Astrocyte of the spinal cord (primary cell): ENCODE data around the gene AKAP8L.

Source experiments
- DNase-seq: peaks from one replicate; pipeline ENCODE4 v3.0.0; 2011; ENCODE audit warnings: low read depth, low spot score
- H3K4me3 ChIP-seq: 2 replicates; pipeline ENCODE4 v1.5.1; 2011; ENCODE audit warnings: low read depth, mild to moderate bottlenecking, low read length, moderate library complexity
- in situ Hi-C: cut with HindIII; loops from 2 replicates; pipeline ENCODE4 v1.10.0; 2017; ENCODE audit warnings: low sequenced_read_pairs
- TF ChIP-seq, protein P1 (sequence below): IDR thresholded peaks from 2 replicates; pipeline ENCODE4 v1.5.1; 2012; ENCODE audit warnings: low read depth, mild to moderate bottlenecking, low read length, inconsistent platforms

AKAP8L gene

DNA sequence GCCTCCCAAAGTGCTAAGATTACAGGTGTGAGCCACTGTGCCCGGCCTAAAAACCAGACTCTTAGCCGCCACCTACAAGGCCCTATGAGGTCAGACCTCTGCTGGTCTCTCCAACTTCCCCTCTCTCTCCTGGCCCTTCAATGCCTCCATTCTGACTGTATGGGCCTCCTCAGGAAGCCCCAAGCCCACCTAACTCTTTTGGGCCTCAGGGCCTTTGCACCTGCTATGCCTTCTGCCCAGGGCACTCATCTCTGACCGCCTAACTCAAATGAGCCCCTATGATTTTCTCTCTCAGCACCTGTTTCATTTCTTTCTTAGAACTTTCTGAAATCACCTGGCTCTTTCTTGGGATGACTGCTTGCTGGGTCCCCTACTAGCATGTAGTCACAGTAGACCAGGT, 24.5 kb upstream of the AKAP8L start:
- no peak for DNase-seq
- TF ChIP-seq, protein P1, sequence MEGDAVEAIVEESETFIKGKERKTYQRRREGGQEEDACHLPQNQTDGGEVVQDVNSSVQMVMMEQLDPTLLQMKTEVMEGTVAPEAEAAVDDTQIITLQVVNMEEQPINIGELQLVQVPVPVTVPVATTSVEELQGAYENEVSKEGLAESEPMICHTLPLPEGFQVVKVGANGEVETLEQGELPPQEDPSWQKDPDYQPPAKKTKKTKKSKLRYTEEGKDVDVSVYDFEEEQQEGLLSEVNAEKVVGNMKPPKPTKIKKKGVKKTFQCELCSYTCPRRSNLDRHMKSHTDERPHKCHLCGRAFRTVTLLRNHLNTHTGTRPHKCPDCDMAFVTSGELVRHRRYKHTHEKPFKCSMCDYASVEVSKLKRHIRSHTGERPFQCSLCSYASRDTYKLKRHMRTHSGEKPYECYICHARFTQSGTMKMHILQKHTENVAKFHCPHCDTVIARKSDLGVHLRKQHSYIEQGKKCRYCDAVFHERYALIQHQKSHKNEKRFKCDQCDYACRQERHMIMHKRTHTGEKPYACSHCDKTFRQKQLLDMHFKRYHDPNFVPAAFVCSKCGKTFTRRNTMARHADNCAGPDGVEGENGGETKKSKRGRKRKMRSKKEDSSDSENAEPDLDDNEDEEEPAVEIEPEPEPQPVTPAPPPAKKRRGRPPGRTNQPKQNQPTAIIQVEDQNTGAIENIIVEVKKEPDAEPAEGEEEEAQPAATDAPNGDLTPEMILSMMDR, result no peak
- in situ Hi-C loops, result no loop called here
- H3K4me3 ChIP-seq, result no peak overlapping the region

DNA sequence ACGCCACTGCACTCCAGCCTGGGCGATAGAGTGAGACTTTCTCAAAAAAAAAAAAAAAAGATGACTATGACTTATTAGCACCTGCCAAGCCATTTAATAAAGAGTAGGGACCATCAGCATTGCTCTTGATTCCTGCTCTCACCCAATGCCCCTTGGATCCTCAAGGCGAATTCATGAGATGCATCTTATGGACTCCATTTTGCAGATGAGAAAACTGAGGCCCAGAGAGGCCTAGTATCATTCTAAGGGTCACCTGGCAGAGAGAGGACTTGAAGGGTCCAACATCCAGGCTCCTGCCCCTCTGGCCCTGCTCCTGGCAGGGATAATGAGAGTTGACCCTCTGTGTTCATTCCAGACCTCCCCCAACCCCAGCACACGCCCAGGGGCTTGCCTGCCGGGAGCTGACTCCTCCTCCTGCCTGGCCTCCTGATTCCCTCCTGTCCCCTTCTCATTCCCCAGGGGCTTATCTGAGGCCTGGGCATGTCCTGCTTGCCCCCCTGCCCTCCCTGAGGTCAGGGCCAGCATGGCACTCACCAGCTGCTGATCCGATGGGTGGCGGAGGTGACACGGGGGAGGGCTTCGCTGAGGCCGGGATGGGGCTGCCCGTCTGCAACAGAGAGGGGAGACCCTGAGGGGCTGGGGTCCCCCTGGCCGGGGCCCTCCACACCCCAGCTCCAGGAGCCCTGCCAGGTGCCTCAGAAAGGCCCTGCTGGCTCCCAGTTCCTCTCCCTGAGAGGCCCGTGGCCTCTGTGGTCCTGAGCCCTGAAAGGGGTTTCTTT, 23.5 kb upstream of the AKAP8L start:
- TF ChIP-seq, protein P1, result no peak
- no peak overlapping the region for H3K4me3 ChIP-seq
- in situ Hi-C loops, result no loop called here
- DNase-seq, result no peak

DNA sequence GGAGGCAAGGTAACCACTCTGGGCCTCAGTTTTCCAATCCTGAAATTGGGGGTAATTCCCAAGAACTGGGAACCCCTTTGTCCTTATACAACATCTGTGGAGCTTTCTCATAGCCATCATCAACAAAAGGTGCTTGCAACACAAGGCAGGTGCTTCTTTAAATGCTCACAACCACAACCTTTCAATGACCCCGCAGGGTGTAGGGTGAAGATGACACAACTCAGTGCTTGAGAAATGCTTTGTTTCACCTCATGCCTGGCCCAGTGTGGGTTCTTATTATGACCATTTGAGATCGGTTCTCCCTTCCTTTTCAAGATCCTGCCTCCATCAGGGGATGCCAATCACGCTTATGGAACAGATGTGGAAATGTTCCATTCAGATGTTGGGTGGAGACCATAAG, 22.5 kb upstream of the AKAP8L start:
- DNase-seq, result no peak
- H3K4me3 ChIP-seq, result no peak overlapping the region
- in situ Hi-C loops, result no loop called here
- TF ChIP-seq, protein P1, result no peak

DNA sequence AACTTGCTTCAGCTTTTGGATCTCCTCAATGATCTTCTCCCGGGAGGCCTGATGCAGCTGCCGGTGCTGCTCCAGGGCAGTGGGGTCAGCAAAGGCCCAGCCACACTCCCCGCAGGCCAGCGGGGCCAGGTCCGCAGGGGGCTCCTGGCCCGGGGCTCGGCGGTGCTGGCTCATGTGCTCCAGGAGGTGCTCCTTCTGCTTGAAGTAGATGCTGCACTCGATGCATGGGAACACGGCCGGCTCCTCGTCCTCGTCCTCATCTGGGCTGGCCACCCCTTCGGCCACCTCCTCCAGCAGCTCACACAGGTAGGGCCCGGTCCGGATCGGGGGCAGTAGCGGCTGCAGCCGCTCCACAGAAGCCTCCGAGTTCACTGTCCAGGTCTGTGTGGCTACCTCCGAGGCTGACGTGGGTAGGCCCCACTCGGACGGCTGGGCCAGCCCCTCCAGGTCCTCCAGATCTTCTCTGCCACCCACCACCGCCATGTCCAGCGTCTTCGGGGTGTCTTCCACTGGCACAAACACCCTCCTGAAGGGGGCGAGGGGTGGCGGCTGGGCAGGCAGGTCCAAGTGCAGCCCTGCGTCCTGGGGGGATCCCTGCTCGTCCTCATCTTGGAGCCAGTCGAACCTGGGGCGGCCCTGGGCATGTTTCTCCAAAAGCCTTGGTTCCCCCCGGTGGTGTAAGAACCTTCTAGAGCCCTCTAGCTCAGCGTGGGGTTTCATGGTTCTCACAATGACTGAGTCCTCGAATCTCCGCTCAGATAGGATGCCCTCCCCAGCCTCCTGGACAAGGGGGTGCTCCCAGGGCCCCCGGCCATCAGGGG, 21.2 kb upstream of the AKAP8L start:
- TF ChIP-seq, protein P1, result no peak
- DNase-seq, result no peak
- H3K4me3 ChIP-seq, result no peak overlapping the region
- in situ Hi-C loops, result no loop called here

DNA sequence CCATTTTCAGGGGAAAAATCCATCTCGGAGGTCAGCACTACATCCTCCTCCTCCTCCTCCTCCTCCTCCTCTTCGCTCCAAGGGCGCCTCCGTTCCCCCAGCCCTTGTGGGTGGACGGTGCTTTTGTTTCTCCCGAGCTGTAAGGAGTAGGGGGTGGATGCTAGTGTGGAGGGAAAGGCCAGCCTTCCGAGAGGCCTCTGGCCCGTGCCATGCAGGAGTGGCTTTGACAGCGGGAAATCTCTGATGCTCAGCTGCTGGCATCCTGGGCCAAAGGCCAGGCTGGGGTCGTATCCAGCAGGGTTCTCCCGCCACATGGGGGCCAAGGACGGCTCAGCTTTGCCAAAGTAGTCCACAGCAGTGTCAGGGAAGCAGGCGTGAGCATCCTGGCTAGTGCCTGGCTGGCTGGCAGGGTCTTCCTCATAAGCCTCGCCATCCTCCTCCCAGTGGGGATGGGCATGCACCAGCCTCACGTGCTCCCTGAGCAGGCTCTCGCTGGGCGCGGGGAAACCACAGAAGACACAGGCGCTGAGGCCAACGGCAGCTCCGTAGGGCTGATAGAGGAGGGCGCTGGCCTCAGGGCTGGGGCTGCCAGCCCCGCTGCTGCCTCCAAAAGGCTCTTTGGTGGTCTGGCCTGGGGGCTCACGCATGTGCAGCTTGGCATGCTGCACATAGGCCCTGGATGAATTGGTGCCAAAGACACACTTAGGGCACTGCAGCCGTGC, 20.5 kb upstream of the AKAP8L start:
- no peak overlapping the region for H3K4me3 ChIP-seq
- in situ Hi-C loops, result no loop called here
- DNase-seq, result no peak
- TF ChIP-seq, protein P1, result no peak

DNA sequence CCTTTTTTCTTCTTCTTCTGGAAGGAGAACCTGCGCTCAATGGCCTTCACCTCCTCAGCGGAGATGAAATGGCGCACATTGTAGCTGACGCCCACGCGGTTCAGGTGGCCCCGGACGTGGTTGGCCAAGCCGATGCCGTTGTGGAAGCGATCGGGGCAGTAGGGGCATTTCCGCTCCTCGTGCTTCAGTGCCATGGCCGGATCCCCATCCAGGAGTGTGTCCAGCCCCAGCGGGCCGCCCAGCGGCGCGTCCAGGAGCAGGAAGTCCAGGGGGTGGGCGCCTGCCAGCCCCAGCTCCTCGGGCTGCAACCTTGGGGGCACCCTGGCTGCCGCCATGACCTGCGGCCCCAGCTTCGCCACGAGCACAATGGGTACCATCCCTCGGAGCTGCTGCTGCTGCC, 19.8 kb upstream of the AKAP8L start:
- no peak overlapping the region for H3K4me3 ChIP-seq
- in situ Hi-C loops, result no loop called here
- TF ChIP-seq, protein P1, result no peak
- no peak for DNase-seq
